GM10248 (cell line): ENCODE data around the gene MGST2.

Experiments used
- CTCF ChIA-PET: fragments of 300-600 bp; sonication (Branson Sonifier 250); formaldehyde crosslinking; extraction: SDS; loops from one replicate; lab custom pipeline; 2021; ENCODE audit warnings: antibody characterized with exemption; lab: Yijun Ruan, JAX
- POLR2A ChIA-PET: fragments of 350-650 bp; sonication (Branson Sonifier 250); formaldehyde crosslinking; extraction: SDS; loops from one replicate; lab custom pipeline; 2020; ENCODE audit warnings: antibody characterized with exemption; lab: Yijun Ruan, JAX
- DNase-seq: peaks from one replicate; pipeline ENCODE4 v3.0.0; 2012; ENCODE audit errors: extremely low spot score
- CTCF ChIP-seq: IDR thresholded peaks from 2 replicates; pipeline ENCODE4 v1.5.1; 2012; ENCODE audit warnings: mild to moderate bottlenecking, low read depth; ENCODE audit errors: extremely low read depth, missing control alignments, control extremely low read depth

MGST2 gene

GRCh38 chr4:139744232-139744631 lies 78.6 kb downstream of the MGST2 start:
- POLR2A ChIA-PET = no interaction called here
- no peak for DNase-seq
- CTCF ChIA-PET = interaction anchor here (1.1 to 1.8 kb wide), 4 partner anchors 10 to 509 kb away, joined by 3 to 4 read pairs (median 4); no protein-coding TSS in a partner anchor
- no peak for TF ChIP-seq CTCF

- POLR2A ChIA-PET = no interaction called here
- no peak for DNase-seq
- TF ChIP-seq CTCF = no peak
- CTCF ChIA-PET = interaction anchor here (1.1 to 1.8 kb wide), 4 partner anchors 11 to 509 kb away, joined by 3 to 4 read pairs (median 4); no protein-coding TSS in a partner anchor
Observed at GRCh38 chr4:139745111-139745639, 79.6 kb downstream of the MGST2 start.

- TF ChIP-seq CTCF = no peak
- ChIA-PET POLR2A (no interaction called here), CTCF (no interaction called here)
- no peak for DNase-seq
Observed at GRCh38 chr4:139746431-139747171, 81.0 kb downstream of the MGST2 start.

GRCh38 chr4:139749338-139749737 lies 83.7 kb downstream of the MGST2 start:
- POLR2A ChIA-PET = no interaction called here
- DNase-seq = no peak
- TF ChIP-seq CTCF = no peak
- CTCF ChIA-PET = interaction anchor here (0.8 to 2.3 kb wide), 3 partner anchors 12 to 25 kb away, joined by 3 to 10 read pairs (median 3); no protein-coding TSS in a partner anchor

GRCh38 chr4:139749835-139750498 lies 84.3 kb downstream of the MGST2 start:
- TF ChIP-seq CTCF = no peak
- ChIA-PET POLR2A (interaction anchor here (0.6 kb wide), 1 partner anchor 592 kb away, joined by 4 read pairs; no protein-coding TSS in a partner anchor), CTCF (interaction anchor here (1.1 to 2.3 kb wide), 2 partner anchors 11 to 12 kb away, joined by 3 to 10 read pairs; no protein-coding TSS in a partner anchor)
- DNase-seq = no peak

- DNase-seq = no peak
- ChIA-PET POLR2A (no interaction called here), CTCF (no interaction called here)
- no peak for TF ChIP-seq CTCF
Observed at GRCh38 chr4:139753686-139754085, 88.1 kb downstream of the MGST2 start.
